ENCODE results near the gene CMIP.

DNA sequence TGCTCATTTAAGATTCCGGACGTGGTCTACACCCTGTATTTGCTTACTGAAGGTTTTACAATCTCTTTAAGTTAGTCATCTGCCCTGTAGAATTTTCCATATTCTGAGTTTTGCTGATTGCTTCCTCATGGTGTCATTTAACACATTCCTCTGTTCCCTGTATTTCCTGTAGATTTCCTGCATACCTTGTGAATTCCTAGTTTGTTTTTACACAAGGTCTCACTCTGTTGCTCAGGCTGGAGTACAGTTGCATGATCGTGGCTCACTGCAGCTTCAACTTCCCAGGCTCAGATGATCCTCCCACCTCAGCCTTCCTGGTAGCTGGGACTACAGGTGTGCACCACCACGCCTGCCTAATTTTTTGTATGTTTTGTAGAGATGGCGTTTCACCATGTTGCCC, 66.8 kb downstream of the CMIP start:
- TF ChIP-seq, protein P1, sequence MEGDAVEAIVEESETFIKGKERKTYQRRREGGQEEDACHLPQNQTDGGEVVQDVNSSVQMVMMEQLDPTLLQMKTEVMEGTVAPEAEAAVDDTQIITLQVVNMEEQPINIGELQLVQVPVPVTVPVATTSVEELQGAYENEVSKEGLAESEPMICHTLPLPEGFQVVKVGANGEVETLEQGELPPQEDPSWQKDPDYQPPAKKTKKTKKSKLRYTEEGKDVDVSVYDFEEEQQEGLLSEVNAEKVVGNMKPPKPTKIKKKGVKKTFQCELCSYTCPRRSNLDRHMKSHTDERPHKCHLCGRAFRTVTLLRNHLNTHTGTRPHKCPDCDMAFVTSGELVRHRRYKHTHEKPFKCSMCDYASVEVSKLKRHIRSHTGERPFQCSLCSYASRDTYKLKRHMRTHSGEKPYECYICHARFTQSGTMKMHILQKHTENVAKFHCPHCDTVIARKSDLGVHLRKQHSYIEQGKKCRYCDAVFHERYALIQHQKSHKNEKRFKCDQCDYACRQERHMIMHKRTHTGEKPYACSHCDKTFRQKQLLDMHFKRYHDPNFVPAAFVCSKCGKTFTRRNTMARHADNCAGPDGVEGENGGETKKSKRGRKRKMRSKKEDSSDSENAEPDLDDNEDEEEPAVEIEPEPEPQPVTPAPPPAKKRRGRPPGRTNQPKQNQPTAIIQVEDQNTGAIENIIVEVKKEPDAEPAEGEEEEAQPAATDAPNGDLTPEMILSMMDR (conservative IDR thresholded peaks at IDR 0.05; ENCODE audit: low read depth, low read length): no peak
- TF ChIP-seq EZH2 (IDR thresholded peaks at IDR 0.05; ENCODE audit: low read length, unreplicated experiment) (no peak), EZH2phosphoT487 (IDR thresholded peaks at IDR 0.05; ENCODE audit: borderline replicate concordance, low read length) (no peak)
